HG03039 (cell line): Measurements from ENCODE around the gene SLFN5.
"Not testable (repeated sequence)": the region's sequence is repeated elsewhere in the genome, so short reads cannot be mapped to it uniquely, and the experiment has no call there.

ENCODE experiments used
- ATAC-seq: cut with Tn5 transposase; IDR thresholded peaks from one replicate; pipeline ENCODE4 v1.9.1; 2021; ENCODE audit warnings: mild to moderate bottlenecking, moderate library complexity; ENCODE audit not compliant: unreplicated experiment

The SLFN5 gene

GRCh38 chr17:35287286-35287811 is 44.5 kb downstream of the SLFN5 start:
- no peak for ATAC-seq

GRCh38 chr17:35289222-35289621 is 46.4 kb downstream of the SLFN5 start:
- ATAC-seq = no peak

GRCh38 chr17:35291802-35292201 is 48.9 kb downstream of the SLFN5 start:
- no peak for ATAC-seq

GRCh38 chr17:35293151-35293847 is 50.4 kb downstream of the SLFN5 start:
- ATAC-seq = no peak

- no peak for ATAC-seq
Measured at GRCh38 chr17:35294756-35295155, 51.9 kb downstream of the SLFN5 start.

- no peak for ATAC-seq
Measured at GRCh38 chr17:35295686-35296085, 52.8 kb downstream of the SLFN5 start.

GRCh38 chr17:35297666-35298065 is 54.8 kb downstream of the SLFN5 start:
- ATAC-seq = no peak

GRCh38 chr17:35298639-35299038 is 55.8 kb downstream of the SLFN5 start:
- ATAC-seq = no peak

- ATAC-seq = no peak
Measured at GRCh38 chr17:35299135-35299534, 56.3 kb downstream of the SLFN5 start.

- ATAC-seq = not testable (repeated sequence)
Measured at GRCh38 chr17:35309345-35309744, 66.5 kb downstream of the SLFN5 start.

- ATAC-seq = no peak
Measured at GRCh38 chr17:35312346-35312745, 69.5 kb downstream of the SLFN5 start.

- no peak for ATAC-seq
Measured at GRCh38 chr17:35312790-35313711, 70.2 kb downstream of the SLFN5 start.

GRCh38 chr17:35313875-35314409 is 71.1 kb downstream of the SLFN5 start:
- no peak for ATAC-seq

GRCh38 chr17:35314415-35315216 is 71.7 kb downstream of the SLFN5 start:
- no peak for ATAC-seq

GRCh38 chr17:35315283-35315682 is 72.4 kb downstream of the SLFN5 start:
- no peak for ATAC-seq

- no peak for ATAC-seq
Measured at GRCh38 chr17:35315971-35316370, 73.1 kb downstream of the SLFN5 start.

- ATAC-seq = no peak
Measured at GRCh38 chr17:35322749-35323148, 79.9 kb downstream of the SLFN5 start.
